Measurements from ENCODE around the gene SMC5. TPM values are rescaled to one million over a fixed set of nuclear protein-coding genes. Genes with fewer than 3 reads are reported as not detected.

The SMC5 gene
- total RNA-seq, 4 donors from 2014 or later: 16.2 to 250 (median 20.5) TPM

DNA sequence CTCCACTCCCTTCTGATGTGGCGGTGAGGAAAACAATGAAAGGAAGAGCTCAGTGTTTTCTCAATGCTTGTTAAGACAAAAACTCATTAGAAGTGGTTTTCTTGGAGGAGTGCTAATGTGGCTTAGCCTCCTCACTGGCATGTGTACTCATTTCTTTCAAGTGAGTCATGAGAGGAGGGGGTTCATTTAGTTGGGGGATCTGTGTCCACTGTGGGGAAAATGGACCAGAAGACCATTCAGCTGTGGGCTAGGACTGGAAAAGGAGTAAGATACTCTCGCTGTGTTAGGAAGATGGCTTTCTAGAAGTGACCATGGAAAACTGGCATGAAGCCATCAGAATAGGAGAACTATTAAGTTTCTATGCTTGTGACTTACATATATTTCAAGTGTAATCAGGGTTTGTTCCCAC is 132.2 kb downstream of the SMC5 start:
- Histone ChIP-seq H3K36me3 (peaks cover 2 to 20% of the 10 kb centered on the region in 2 donors), H3K27ac (peak overlapping the region; percentile 68 to 78 (median 71)), H3K4me3 (peak overlapping the region in 3 of 4 donors; percentile 5 to 30 (median 9)), H3K4me1 (peaks cover 93 to 94% of the 10 kb centered on the region in 2 donors), H3K27me3 (no peaks in the 10 kb centered on the region), H3K9me3 (no peaks in the 10 kb centered on the region)
- in situ Hi-C loops (cut with MboI; ENCODE audit: low sequenced_read_pairs in 4 of 4): no loop called here
- no peak for TF ChIP-seq POLR2A (IDR thresholded peaks at IDR 0.05)
- TF ChIP-seq, protein P1, sequence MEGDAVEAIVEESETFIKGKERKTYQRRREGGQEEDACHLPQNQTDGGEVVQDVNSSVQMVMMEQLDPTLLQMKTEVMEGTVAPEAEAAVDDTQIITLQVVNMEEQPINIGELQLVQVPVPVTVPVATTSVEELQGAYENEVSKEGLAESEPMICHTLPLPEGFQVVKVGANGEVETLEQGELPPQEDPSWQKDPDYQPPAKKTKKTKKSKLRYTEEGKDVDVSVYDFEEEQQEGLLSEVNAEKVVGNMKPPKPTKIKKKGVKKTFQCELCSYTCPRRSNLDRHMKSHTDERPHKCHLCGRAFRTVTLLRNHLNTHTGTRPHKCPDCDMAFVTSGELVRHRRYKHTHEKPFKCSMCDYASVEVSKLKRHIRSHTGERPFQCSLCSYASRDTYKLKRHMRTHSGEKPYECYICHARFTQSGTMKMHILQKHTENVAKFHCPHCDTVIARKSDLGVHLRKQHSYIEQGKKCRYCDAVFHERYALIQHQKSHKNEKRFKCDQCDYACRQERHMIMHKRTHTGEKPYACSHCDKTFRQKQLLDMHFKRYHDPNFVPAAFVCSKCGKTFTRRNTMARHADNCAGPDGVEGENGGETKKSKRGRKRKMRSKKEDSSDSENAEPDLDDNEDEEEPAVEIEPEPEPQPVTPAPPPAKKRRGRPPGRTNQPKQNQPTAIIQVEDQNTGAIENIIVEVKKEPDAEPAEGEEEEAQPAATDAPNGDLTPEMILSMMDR (IDR thresholded peaks at IDR 0.05 in 4 of 5, conservative IDR thresholded peaks at IDR 0.05 in 1 of 5): no peak
- DNase-seq (no peak), ATAC-seq (peak; percentile 18 to 19)
- intact Hi-C loops (cut with DNase I; ENCODE audit: low total_unique reads): no loop called here

DNA sequence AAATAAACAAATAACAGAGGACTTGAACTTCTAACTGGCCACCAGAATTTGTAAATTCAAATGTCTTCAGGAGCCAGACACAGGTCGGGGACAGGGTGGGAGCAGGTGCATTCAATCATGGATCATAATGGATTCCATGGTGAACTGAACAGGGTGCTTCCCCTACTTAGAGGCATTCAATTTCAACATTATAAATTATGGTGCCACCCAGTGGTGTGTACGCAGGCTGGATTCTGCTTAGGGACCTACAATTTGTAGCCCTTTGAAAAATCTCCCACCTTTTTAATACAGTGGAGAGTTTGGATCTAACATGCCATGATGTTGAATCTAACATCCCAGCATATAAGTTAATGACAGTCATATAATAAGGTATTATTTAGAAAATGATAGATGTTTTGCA is 133.4 kb downstream of the SMC5 start:
- intact Hi-C loops (cut with DNase I; ENCODE audit: low total_unique reads): no loop called here
- H3K4me3 ChIP-seq: peak overlapping the region in 3 of 4 donors; percentile 14 to 30 (median 16)
- peak overlapping the region; percentile 68 to 78 (median 71) for H3K27ac ChIP-seq

DNA sequence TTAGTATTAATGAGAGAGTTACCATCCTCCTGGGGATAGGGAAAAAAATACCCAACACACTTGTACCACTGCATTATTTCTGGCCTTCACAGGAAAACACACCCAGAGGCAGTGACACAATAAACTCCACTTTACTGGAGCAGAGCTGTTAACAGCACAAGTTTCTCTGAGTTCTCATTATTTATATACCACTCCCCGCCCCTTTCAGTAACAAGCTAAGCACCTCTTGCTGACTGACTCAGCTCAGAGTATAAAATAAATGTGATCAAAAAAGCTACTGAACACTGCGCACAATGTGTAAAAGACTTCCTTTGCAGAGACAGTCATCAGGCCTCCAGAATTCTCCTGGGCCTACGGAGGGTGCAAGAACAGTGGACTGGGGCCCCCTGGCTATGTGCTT is 134.1 kb downstream of the SMC5 start:
- H3K9me3 ChIP-seq: no peaks in the 10 kb centered on the region
- in situ Hi-C loops (cut with MboI; ENCODE audit: low sequenced_read_pairs in 4 of 4): no loop called here
- DNase-seq (no peak), ATAC-seq (no peak)
- H3K27me3 ChIP-seq: no peaks in the 10 kb centered on the region
- no peak for TF ChIP-seq POLR2A (IDR thresholded peaks at IDR 0.05)
- TF ChIP-seq, protein P1 (IDR thresholded peaks at IDR 0.05 in 4 of 5, conservative IDR thresholded peaks at IDR 0.05 in 1 of 5): no peak
- peak overlapping the region; percentile 68 to 78 (median 71) for H3K27ac ChIP-seq
- H3K36me3 ChIP-seq: peaks cover 0 to under 1% of the 10 kb centered on the region in 2 donors
- intact Hi-C loops (cut with DNase I; ENCODE audit: low total_unique reads): no loop called here
- H3K4me3 ChIP-seq: peak overlapping the region in 3 of 4 donors; percentile 14 to 43 (median 16)
- H3K4me1 ChIP-seq: peaks cover 97 to 99% of the 10 kb centered on the region in 2 donors

More for the DNA sequence above, 133.4 kb downstream of the SMC5 start:
- Histone ChIP-seq H3K27me3 (no peaks in the 10 kb centered on the region), H3K9me3 (no peaks in the 10 kb centered on the region), H3K36me3 (peaks cover 0 to 7% of the 10 kb centered on the region in 2 donors), H3K4me1 (peaks cover 95% of the 10 kb centered on the region in 2 donors)
- TF ChIP-seq POLR2A (IDR thresholded peaks at IDR 0.05): no peak
- TF ChIP-seq, protein P1 (IDR thresholded peaks at IDR 0.05 in 4 of 5, conservative IDR thresholded peaks at IDR 0.05 in 1 of 5): peak in 4 of 5 experiments; percentile 18 to 53 (median 33)
- in situ Hi-C loops (cut with MboI; ENCODE audit: low sequenced_read_pairs in 4 of 4): no loop called here
- DNase-seq (no peak), ATAC-seq (peak; percentile 22 to 42)

DNA sequence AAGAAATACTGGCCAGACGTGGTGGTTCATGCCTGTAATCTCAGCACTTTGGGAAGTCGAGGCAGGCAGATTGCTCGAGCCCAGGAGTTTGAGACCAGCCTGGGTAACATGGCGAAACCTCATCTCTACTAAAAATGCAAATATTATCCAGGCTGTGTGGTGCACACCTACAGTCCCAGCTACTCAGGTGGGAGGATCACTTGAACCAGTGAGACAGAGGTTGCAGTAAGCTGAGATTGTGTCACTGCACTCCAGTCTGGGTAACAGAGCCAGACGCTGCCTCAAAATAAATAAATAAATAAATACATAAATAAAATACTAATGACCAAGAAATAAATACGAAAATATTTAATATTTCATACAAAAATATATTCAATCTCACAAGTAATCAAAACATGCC is 136.9 kb downstream of the SMC5 start:
- in situ Hi-C loops (cut with MboI; ENCODE audit: low sequenced_read_pairs in 4 of 4): no loop called here
- intact Hi-C loops (cut with DNase I; ENCODE audit: low total_unique reads): loop anchor here (2.0 kb wide), 1 partner anchor 17 kb away; no protein-coding TSS in a partner anchor
- Histone ChIP-seq H3K9me3 (no peaks in the 10 kb centered on the region), H3K27ac (peak overlapping the region; percentile 15 to 100 (median 68)), H3K36me3 (no peaks in the 10 kb centered on the region), H3K4me1 (peaks cover 99 to 100% of the 10 kb centered on the region in 2 donors), H3K27me3 (no peaks in the 10 kb centered on the region), H3K4me3 (peak overlapping the region in 1 of 4 donors; percentile 26)
- no peak for TF ChIP-seq POLR2A (IDR thresholded peaks at IDR 0.05)
- TF ChIP-seq, protein P1 (IDR thresholded peaks at IDR 0.05 in 4 of 5, conservative IDR thresholded peaks at IDR 0.05 in 1 of 5): no peak
- DNase-seq: no peak
- no peak for ATAC-seq

Measured in gastrocnemius medialis (tissue), 4 donors.